Measurements from ENCODE around the gene ADGRL3.

DNA sequence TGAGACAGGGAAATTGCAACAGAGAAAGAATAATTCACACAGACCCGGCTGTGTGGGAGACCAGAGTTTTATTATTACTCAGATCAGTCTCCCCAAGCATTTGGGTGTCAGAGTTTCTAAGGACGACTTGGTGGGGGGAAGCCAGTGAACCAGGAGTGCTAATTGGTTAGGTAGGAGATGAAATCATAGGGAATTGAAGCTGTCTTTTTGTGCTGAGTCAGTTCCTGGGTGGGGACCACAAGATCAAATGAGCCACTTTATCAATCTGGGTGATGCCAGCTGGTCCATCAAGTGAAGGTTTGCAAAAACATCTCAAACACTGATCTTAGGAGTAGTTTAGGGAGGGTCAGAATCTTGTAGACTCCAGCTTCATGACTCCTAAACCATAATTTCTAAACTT lies 560.7 kb downstream of the ADGRL3 start:
- TF ChIP-seq, protein P1, sequence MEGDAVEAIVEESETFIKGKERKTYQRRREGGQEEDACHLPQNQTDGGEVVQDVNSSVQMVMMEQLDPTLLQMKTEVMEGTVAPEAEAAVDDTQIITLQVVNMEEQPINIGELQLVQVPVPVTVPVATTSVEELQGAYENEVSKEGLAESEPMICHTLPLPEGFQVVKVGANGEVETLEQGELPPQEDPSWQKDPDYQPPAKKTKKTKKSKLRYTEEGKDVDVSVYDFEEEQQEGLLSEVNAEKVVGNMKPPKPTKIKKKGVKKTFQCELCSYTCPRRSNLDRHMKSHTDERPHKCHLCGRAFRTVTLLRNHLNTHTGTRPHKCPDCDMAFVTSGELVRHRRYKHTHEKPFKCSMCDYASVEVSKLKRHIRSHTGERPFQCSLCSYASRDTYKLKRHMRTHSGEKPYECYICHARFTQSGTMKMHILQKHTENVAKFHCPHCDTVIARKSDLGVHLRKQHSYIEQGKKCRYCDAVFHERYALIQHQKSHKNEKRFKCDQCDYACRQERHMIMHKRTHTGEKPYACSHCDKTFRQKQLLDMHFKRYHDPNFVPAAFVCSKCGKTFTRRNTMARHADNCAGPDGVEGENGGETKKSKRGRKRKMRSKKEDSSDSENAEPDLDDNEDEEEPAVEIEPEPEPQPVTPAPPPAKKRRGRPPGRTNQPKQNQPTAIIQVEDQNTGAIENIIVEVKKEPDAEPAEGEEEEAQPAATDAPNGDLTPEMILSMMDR (tag by site-specific recombination; IDR thresholded peaks at IDR 0.05) = no peak
- TF ChIP-seq ZFP41 (tag by site-specific recombination; IDR thresholded peaks at IDR 0.05; ENCODE audit: borderline replicate concordance) = no peak

Data from HEK293 (cell line).